ENCODE data around the gene GPR65. TPM values are rescaled to one million over a fixed set of nuclear protein-coding genes. Genes with fewer than 3 reads are reported as not detected.

GPR65 gene
- total RNA-seq, 4 donors from 2014 or later = 0.44 to 1.3 (median 0.70) TPM

- Histone ChIP-seq H3K9me3 (no peaks in the 10 kb centered on the region), H3K4me3 (replicated peaks in 1 of 3) (no peak overlapping the region), H3K27ac (no peak overlapping the region), H3K27me3 (no peaks in the 10 kb centered on the region), H3K36me3 (no peaks in the 10 kb centered on the region), H3K4me1 (no peaks in the 10 kb centered on the region)
- DNase-seq = no peak
- WGBS, 2 donors = 63 to 83% methylated on average over 2 of the region's 2 CpGs
- no peak for TF ChIP-seq POLR2A (IDR thresholded peaks at IDR 0.05)
- TF ChIP-seq, protein P1, sequence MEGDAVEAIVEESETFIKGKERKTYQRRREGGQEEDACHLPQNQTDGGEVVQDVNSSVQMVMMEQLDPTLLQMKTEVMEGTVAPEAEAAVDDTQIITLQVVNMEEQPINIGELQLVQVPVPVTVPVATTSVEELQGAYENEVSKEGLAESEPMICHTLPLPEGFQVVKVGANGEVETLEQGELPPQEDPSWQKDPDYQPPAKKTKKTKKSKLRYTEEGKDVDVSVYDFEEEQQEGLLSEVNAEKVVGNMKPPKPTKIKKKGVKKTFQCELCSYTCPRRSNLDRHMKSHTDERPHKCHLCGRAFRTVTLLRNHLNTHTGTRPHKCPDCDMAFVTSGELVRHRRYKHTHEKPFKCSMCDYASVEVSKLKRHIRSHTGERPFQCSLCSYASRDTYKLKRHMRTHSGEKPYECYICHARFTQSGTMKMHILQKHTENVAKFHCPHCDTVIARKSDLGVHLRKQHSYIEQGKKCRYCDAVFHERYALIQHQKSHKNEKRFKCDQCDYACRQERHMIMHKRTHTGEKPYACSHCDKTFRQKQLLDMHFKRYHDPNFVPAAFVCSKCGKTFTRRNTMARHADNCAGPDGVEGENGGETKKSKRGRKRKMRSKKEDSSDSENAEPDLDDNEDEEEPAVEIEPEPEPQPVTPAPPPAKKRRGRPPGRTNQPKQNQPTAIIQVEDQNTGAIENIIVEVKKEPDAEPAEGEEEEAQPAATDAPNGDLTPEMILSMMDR (IDR thresholded peaks at IDR 0.05) = no peak
- intact Hi-C loops (cut with DNase I) = no loop called here
Measured at GRCh38 chr14:88036422-88036821, 31.5 kb downstream of the GPR65 start.

DNA sequence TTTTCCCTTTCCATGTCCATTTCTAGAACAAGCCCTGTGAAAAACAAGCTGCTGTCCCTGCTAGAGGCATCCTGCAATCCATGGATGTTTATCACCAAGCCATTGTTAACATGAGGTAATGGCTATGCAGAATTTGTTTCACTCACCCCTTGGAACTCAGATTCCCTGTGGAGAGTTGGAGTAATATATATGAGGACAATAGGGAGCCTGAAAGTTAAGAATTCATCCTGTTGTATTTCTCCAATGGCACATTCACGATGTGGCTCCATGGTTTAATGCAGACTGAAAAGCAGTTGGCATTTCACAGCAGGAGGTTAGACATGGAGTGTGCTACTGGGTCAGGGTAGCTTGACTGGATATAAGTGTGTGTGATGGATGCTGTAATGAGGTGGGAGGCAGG, 32.4 kb downstream of the GPR65 start:
- Histone ChIP-seq H3K4me1 (no peaks in the 10 kb centered on the region), H3K27ac (no peak overlapping the region), H3K36me3 (no peaks in the 10 kb centered on the region), H3K9me3 (no peaks in the 10 kb centered on the region), H3K27me3 (no peaks in the 10 kb centered on the region), H3K4me3 (replicated peaks in 1 of 3) (no peak overlapping the region)
- intact Hi-C loops (cut with DNase I) = no loop called here
- WGBS, 2 donors = 62 to 73% methylated on average over 1 of the region's 1 CpG
- TF ChIP-seq, protein P1 (IDR thresholded peaks at IDR 0.05) = no peak
- TF ChIP-seq POLR2A (IDR thresholded peaks at IDR 0.05) = no peak
- no peak for DNase-seq

DNA sequence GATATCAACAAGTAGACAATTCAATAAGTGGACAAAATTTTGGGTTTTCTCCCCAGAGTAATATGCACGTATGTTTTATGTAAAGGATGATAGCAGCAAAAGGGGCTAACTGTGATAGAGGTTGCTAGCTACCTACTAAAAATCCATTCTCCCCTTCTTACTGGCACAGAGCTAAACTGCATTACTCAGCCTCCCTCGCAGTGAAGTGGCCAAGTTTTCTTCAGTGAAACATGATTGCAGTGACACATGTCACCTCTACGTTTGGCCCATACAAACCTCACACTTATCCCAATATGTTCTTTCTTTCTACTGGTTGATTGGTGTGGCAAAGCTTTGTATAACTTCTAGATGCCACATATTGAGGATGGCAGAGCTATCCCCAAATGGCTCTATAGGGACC, 34.3 kb downstream of the GPR65 start:
- Histone ChIP-seq H3K36me3 (no peaks in the 10 kb centered on the region), H3K4me3 (replicated peaks in 1 of 3) (no peak overlapping the region), H3K4me1 (no peaks in the 10 kb centered on the region), H3K27me3 (no peaks in the 10 kb centered on the region), H3K9me3 (no peaks in the 10 kb centered on the region), H3K27ac (no peak overlapping the region)
- intact Hi-C loops (cut with DNase I) = no loop called here
- no peak for DNase-seq
- TF ChIP-seq POLR2A (IDR thresholded peaks at IDR 0.05) = no peak
- TF ChIP-seq, protein P1 (IDR thresholded peaks at IDR 0.05) = no peak
- WGBS, 2 donors = 73 to 81% methylated on average over 3 of the region's 3 CpGs

DNA sequence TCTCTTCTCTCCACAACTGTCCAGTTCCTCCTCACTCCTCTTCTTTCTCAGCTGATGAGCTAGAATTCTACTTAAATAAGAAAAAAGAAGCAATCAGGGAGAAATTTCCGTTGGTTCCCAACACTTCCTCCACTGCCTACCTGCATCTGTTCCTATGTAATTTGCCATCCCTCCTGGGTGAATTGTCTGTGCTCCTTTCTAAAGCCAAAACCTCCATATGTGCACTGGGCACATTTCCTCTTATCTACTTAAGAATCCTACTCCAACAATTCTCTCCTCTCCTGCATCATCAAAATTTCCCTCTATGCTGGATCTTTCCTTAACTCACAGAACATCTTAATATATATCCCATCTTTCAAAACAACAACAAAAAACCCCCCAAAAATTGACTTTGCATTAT, 35.2 kb downstream of the GPR65 start:
- whole genome bisulfite sequencing, 2 donors = 55 to 71% methylated on average over 1 of the region's 1 CpG
- intact Hi-C loops (cut with DNase I) = no loop called here
- no peak for DNase-seq
- Histone ChIP-seq H3K4me1 (no peaks in the 10 kb centered on the region), H3K4me3 (replicated peaks in 1 of 3) (no peak overlapping the region), H3K27ac (no peak overlapping the region), H3K9me3 (no peaks in the 10 kb centered on the region), H3K36me3 (no peaks in the 10 kb centered on the region), H3K27me3 (no peaks in the 10 kb centered on the region)
- TF ChIP-seq, protein P1 (IDR thresholded peaks at IDR 0.05) = no peak
- no peak for TF ChIP-seq POLR2A (IDR thresholded peaks at IDR 0.05)

- TF ChIP-seq POLR2A (IDR thresholded peaks at IDR 0.05) = no peak
- TF ChIP-seq, protein P1 (IDR thresholded peaks at IDR 0.05) = no peak
- Histone ChIP-seq H3K9me3 (no peaks in the 10 kb centered on the region), H3K27ac (no peak overlapping the region), H3K27me3 (no peaks in the 10 kb centered on the region), H3K4me1 (no peaks in the 10 kb centered on the region), H3K4me3 (replicated peaks in 1 of 3) (no peak overlapping the region), H3K36me3 (no peaks in the 10 kb centered on the region)
- intact Hi-C loops (cut with DNase I) = no loop called here
- WGBS, 2 donors = 65 to 81% methylated on average over 4 of the region's 4 CpGs
- no peak for DNase-seq
Measured at GRCh38 chr14:88043529-88044443, 38.9 kb downstream of the GPR65 start.

Measured in thyroid gland (tissue), 4 donors.